HCT116 (cell line): ENCODE results near the gene RTL10. TPM values are rescaled to one million over a fixed set of nuclear protein-coding genes. Genes with fewer than 3 reads are reported as not detected.

ENCODE experiments used
- ATAC-seq: fragments of 200-7000 bp; cut with Tn5 transposase; 2 replicates; pipeline ENCODE4 v1.9.1; 2020; ENCODE audit warnings: mild to moderate bottlenecking, moderate library complexity
- BruUV-seq: library from RNA; stranded (reverse); fragments of 400-500 nt; replicated peaks from 2 replicates; lab custom pipeline; 2021; lab: Mats Ljungman, UMichigan
- CTCF ChIA-PET: fragments of 300-600 bp; sonication (Branson Sonifier 250); formaldehyde crosslinking; loops from one replicate; lab custom pipeline; 2021; ENCODE audit warnings: antibody characterized with exemption; lab: Charles Lee
- POLR2A ChIA-PET: fragments of 300-600, 350-600 bp; sonication (Branson Sonifier 250); formaldehyde crosslinking; loops from one replicate; lab custom pipeline; 2021; ENCODE audit warnings: antibody characterized with exemption; lab: Charles Lee
- RAD21 ChIA-PET, 2 experiments: fragments of 300-600 bp; sonication (Branson Sonifier 250); formaldehyde crosslinking; loops; one replicate each; lab custom pipeline; 2023; ENCODE audit warnings: low total read pairs in 2 of 2; ENCODE audit not compliant: uncharacterized antibody in 2 of 2, unreplicated experiment in 2 of 2, low non-redundant PET in 1 of 2; lab: Charles Lee
- DNase-seq: peaks from one replicate; pipeline ENCODE4 v3.0.0-alpha.2; 2010; ENCODE audit warnings: low read depth, low spot score
- H2AFZ ChIP-seq: fragments of 200-600 bp; shearing (Covaris generic), sonication (generic); 2 replicates; pipeline ENCODE4 v1.6.1; 2017; ENCODE audit warnings: low read depth, mixed run types, mixed read lengths, antibody characterized with exemption, low read length; ENCODE audit not compliant: poor library complexity, severe bottlenecking
- H3K27ac ChIP-seq: 2 replicates; pipeline ENCODE4 v1.5.1; 2012; ENCODE audit warnings: low read depth, low read length
- H3K27me3 ChIP-seq: fragments of 200-600 bp; sonication (generic); 2 replicates; pipeline ENCODE4 v1.6.1; 2016; ENCODE audit warnings: mixed run types, low read length, mixed read lengths; ENCODE audit not compliant: insufficient read depth
- H3K36me3 ChIP-seq, 2 experiments: fragments of 200-500 bp in 1 of 2; fragments of 200-600 bp in 1 of 2; sonication (Bioruptor generic) in 1 of 2; sonication (generic) in 1 of 2; 2 replicates each; pipeline versions ENCODE4 v1.5.1 to v1.6.1; 2014 to 2016; ENCODE audit warnings: low read length in 2 of 2, inconsistent platforms in 1 of 2, mixed read lengths in 1 of 2, mixed run types in 1 of 2; ENCODE audit not compliant: insufficient read depth in 2 of 2, control insufficient read depth in 1 of 2
- H3K4me1 ChIP-seq, 2 experiments: fragments of 200-600 bp in 1 of 2; sonication (generic) in 1 of 2; 2 replicates each; pipeline versions ENCODE4 v1.5.1 to v1.6.1; 2012 to 2017; ENCODE audit warnings: low read length in 2 of 2, inconsistent platforms in 1 of 2, mild to moderate bottlenecking in 1 of 2, mixed read lengths in 1 of 2, mixed run types in 1 of 2, moderate library complexity in 1 of 2; ENCODE audit not compliant: insufficient read depth in 2 of 2, control insufficient read depth in 1 of 2
- H3K4me2 ChIP-seq: fragments of 200-600 bp; sonication (generic); 2 replicates; pipeline ENCODE4 v1.6.1; 2017; ENCODE audit warnings: mixed run types, low read length, mixed read lengths
- H3K4me3 ChIP-seq, 2 experiments: fragments of 200-600 bp in 1 of 2; sonication (generic) in 1 of 2; replicated peaks in 1 of 2; 2 replicates each; pipeline ENCODE4 v1.5.1; 2011 to 2016; ENCODE audit warnings: low read length in 2 of 2, control low read depth in 1 of 2, low read depth in 1 of 2, mild to moderate bottlenecking in 1 of 2, mixed read lengths in 1 of 2, mixed run types in 1 of 2
- H3K79me2 ChIP-seq: fragments of 200-600 bp; sonication (generic); 2 replicates; pipeline ENCODE4 v1.6.1; 2017; ENCODE audit warnings: mild to moderate bottlenecking, mixed run types, low read length, moderate library complexity, mixed read lengths; ENCODE audit not compliant: insufficient read depth
- H3K9ac ChIP-seq: fragments of 200-600 bp; sonication (generic); 2 replicates; pipeline ENCODE4 v1.6.1; 2016; ENCODE audit warnings: low read length, mixed read lengths
- H3K9me2 ChIP-seq: fragments of 200-600 bp; sonication (generic), shearing (Covaris generic); 2 replicates; pipeline ENCODE4 v1.6.1; 2017; ENCODE audit warnings: mixed run types, mild to moderate bottlenecking, moderate library complexity; ENCODE audit not compliant: insufficient read depth
- H3K9me3 ChIP-seq, 2 experiments: fragments of 200-500 bp in 1 of 2; fragments of 200-600 bp in 1 of 2; sonication (Bioruptor generic) in 1 of 2; sonication (generic) in 1 of 2; 2 replicates each; pipeline ENCODE4 v1.6.1; 2014 to 2017; ENCODE audit warnings: low read length in 2 of 2, mixed read lengths in 2 of 2, inconsistent platforms in 1 of 2, low read depth in 1 of 2, mild to moderate bottlenecking in 1 of 2, mixed run types in 1 of 2, moderate library complexity in 1 of 2; ENCODE audit not compliant: control insufficient read depth in 1 of 2, insufficient read depth in 1 of 2
- H4K20me1 ChIP-seq: fragments of 200-600 bp; sonication (generic), shearing (Covaris generic); 2 replicates; pipeline ENCODE4 v1.6.1; 2017; ENCODE audit warnings: mixed run types, mild to moderate bottlenecking, moderate library complexity; ENCODE audit not compliant: insufficient read depth
- CBX3 ChIP-seq: IDR thresholded peaks from 2 replicates; pipeline ENCODE4 v1.6.1; 2012; ENCODE audit warnings: low read depth
- EZH2 ChIP-seq: fragments of 200-600 bp; sonication (generic); IDR thresholded peaks from 2 replicates; pipeline ENCODE4 v1.6.1; 2017; ENCODE audit warnings: antibody characterized with exemption, mixed run types
- FOSL1 ChIP-seq: IDR thresholded peaks from 2 replicates; pipeline ENCODE4 v1.6.1; 2012; ENCODE audit warnings: low read depth
- JUND ChIP-seq: IDR thresholded peaks from 2 replicates; pipeline ENCODE4 v1.6.1; 2012
- POLR2A ChIP-seq: IDR thresholded peaks from 2 replicates; pipeline ENCODE4 v1.7.0; 2011; ENCODE audit warnings: borderline replicate concordance; ENCODE audit not compliant: insufficient read depth, insufficient read length; ENCODE audit errors: extremely low read depth
- POLR2AphosphoS5 ChIP-seq: IDR thresholded peaks from 2 replicates; pipeline ENCODE4 v1.6.1; 2011; ENCODE audit warnings: mild to moderate bottlenecking, low read depth, low read length, moderate library complexity
- SIN3A ChIP-seq: IDR thresholded peaks from 2 replicates; pipeline ENCODE4 v1.6.1; 2012; ENCODE audit warnings: low read depth
- SP1 ChIP-seq: IDR thresholded peaks from 2 replicates; pipeline ENCODE4 v1.6.1; 2012; ENCODE audit warnings: low read depth
- SRF ChIP-seq: IDR thresholded peaks from 2 replicates; pipeline ENCODE4 v1.6.1; 2012; ENCODE audit warnings: low read depth
- TCF7L2 ChIP-seq: IDR thresholded peaks from 2 replicates; pipeline ENCODE4 v1.7.0; 2011; ENCODE audit warnings: borderline replicate concordance, inconsistent platforms; ENCODE audit not compliant: insufficient read depth, insufficient read length; ENCODE audit errors: extremely low read depth
- YY1 ChIP-seq: IDR thresholded peaks from 2 replicates; pipeline ENCODE4 v1.6.1; 2011; ENCODE audit warnings: low read length, low read depth, moderate library complexity, mild to moderate bottlenecking; ENCODE audit not compliant: insufficient replicate concordance; ENCODE audit errors: extremely low read depth
- ZFX ChIP-seq: fragments of 450-650 bp; IDR thresholded peaks from 2 replicates; pipeline ENCODE4 v1.6.1; 2017
- intact Hi-C: fragments of 100-400 bp; cut with micrococcal nuclease; formaldehyde crosslinking; loops from 2 replicates; pipeline ENCODE4 v1.10.0; 2022
- total RNA-seq: library from RNA; stranded (reverse); gene quantifications from one replicate; pipeline ENCODE4 v1.2.1, GENCODE V29; 2021; ENCODE audit not compliant: unreplicated experiment
- TF ChIP-seq, protein P1 (sequence below): IDR thresholded peaks from 2 replicates; pipeline ENCODE4 v1.6.1; 2012
- TF ChIP-seq, protein P2 (sequence below): IDR thresholded peaks from 2 replicates; pipeline ENCODE4 v1.6.1; 2011; ENCODE audit warnings: mild to moderate bottlenecking, low read length, moderate library complexity; ENCODE audit not compliant: insufficient replicate concordance; ENCODE audit errors: extremely low read depth

RTL10 gene
- total RNA-seq, 1 experiment from 2014 or later: 24.6 TPM

DNA sequence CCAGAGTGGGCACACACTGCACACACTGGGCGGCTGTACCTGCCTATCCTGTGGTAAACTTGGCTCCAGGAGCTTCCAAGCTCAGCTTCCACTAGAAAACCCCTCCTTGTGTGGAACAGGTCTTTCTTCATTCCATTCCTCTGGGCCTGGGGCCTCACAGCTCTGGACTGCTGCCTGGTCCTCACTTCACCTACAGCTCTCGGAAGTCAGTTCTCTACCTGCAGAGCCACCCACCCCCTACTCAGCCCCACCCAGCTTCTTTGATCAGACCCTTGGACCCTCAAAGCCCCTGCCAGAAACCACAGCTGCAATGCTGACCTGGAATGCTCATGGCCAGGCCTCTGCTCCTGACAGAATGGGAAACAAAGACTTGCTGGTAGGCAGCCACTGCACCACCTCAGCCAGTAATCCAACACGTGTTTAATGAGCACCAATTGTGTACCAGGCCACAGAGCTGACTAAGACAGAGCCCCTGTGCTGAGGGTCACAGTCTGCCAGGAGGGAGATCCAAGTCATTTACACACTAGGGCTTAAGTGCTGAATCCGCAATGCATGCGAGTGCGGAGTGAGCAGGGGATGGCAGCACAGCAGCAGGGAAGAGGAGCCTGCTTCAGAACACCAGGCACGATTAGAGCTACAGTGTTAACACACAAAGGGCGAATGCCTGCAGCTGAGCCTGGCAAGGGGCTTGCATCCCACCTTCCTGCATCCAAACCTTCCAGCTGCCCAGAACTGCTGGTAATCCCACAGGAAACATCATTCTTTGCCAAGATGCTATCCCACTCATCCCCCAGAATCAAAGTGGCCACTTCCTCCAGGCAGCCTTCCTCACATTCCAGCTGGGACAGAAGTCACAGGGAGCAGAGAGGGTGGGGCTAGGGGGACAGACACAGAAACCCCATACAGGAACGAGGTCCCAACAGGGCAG lies 4.6 kb downstream of the RTL10 start (continued):
- TF ChIP-seq POLR2AphosphoS5 (no peak; the same call in 1 of the 2 replicates), ZFX (no peak)

DNA sequence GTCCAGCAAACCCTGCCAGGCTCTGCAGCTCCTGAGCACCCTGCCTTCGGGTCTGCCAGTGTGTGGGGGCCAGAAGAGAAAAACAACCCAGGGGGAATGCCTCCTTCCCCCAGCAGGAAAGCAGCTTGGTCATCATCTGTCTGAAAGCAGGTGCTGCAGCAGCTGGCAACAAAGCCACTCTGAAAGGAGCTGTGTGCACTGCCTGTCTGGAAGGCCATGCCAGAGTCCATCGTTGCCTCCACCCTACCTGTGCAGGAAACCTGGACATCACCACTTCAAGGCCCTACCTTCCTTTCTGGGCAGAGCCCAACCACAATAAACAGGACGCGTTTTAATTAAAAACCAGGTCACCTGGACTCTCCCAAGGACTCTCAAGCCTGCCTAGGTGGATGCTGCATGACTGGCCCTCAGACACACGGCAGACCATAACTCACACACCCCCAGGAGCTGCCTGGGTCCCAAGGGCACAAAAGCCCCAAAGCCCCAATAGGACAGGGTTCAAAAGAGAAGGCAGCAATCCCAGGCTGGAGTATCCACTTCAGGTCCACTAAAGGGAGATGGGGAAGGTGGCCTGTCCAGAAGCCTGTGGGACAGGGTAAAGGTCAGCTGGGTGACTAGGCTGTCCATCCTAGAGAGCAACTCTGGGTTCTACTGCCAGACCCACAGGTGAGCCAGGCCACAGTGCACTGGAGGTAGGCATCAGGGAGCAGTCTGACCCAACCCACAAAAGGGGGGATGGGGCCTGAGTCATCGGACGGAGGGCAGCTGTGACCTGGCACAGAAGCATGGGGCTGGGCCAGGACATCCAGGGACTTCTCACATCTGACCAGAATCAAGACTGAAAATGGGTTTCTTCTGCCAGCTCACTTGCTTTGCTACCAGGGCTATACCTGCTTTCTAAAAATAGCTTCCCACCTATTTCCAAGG lies 6.1 kb downstream of the RTL10 start:
- H3K4me2 ChIP-seq: peak overlapping the region; percentile 72
- H3K9ac ChIP-seq: peak overlapping the region; percentile 45
- H3K27ac ChIP-seq: peak overlapping the region; percentile 78
- H3K9me2 ChIP-seq: no peaks in the 10 kb centered on the region
- peak; percentile 74 for ATAC-seq
- peak; percentile 32 for DNase-seq
- H2AFZ ChIP-seq: no peak overlapping the region
- ChIA-PET CTCF (no interaction called here), POLR2A (no interaction called here), RAD21 (interaction anchor here in 1 of 2 experiments (0.8 kb wide), 1 partner anchor 118 kb away, joined by 3 read pairs; no protein-coding TSS in a partner anchor)
- intact Hi-C loops: no loop called here
- peak; percentile 65 for TF ChIP-seq SP1
- TF ChIP-seq ZFX: no peak
- TF ChIP-seq, protein P1, sequence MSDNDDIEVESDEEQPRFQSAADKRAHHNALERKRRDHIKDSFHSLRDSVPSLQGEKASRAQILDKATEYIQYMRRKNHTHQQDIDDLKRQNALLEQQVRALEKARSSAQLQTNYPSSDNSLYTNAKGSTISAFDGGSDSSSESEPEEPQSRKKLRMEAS: peak; percentile 56
- TF ChIP-seq CBX3: no peak; the same call in 1 of the 2 replicates
- TF ChIP-seq, protein P2, sequence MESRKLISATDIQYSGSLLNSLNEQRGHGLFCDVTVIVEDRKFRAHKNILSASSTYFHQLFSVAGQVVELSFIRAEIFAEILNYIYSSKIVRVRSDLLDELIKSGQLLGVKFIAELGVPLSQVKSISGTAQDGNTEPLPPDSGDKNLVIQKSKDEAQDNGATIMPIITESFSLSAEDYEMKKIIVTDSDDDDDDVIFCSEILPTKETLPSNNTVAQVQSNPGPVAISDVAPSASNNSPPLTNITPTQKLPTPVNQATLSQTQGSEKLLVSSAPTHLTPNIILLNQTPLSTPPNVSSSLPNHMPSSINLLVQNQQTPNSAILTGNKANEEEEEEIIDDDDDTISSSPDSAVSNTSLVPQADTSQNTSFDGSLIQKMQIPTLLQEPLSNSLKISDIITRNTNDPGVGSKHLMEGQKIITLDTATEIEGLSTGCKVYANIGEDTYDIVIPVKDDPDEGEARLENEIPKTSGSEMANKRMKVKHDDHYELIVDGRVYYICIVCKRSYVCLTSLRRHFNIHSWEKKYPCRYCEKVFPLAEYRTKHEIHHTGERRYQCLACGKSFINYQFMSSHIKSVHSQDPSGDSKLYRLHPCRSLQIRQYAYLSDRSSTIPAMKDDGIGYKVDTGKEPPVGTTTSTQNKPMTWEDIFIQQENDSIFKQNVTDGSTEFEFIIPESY: no peak
- no peak for TF ChIP-seq POLR2A
- TF ChIP-seq FOSL1: peak; percentile 68; the same call in 1 of the 2 replicates
- peak; percentile 65 for TF ChIP-seq POLR2AphosphoS5
- peak; percentile 76 for TF ChIP-seq JUND
- no peak for TF ChIP-seq TCF7L2
- no peak for TF ChIP-seq YY1
- TF ChIP-seq EZH2: no peak
- TF ChIP-seq SIN3A: peak; percentile 47; the same call in 1 of the 2 replicates
- TF ChIP-seq SRF: 0 out of 2 replicates have a peak, but pooled peaks have one; percentile 28
- H3K4me1 ChIP-seq: peaks cover 54 to 56% of the 10 kb centered on the region in 2 experiments
- H3K36me3 ChIP-seq: peaks cover 14 to 24% of the 10 kb centered on the region in 2 experiments; a peak in 3 of 4 replicates
- no peaks in the 10 kb centered on the region for H3K27me3 ChIP-seq
- peaks cover 58% of the 10 kb centered on the region for H3K79me2 ChIP-seq
- peak overlapping the region in 1 of 2 experiments; percentile 28; a peak in 2 of 4 replicates for H3K4me3 ChIP-seq
- H4K20me1 ChIP-seq: peaks cover 3% of the 10 kb centered on the region; the same call in 1 of the 2 replicates
- peaks cover 0 to 4% of the 10 kb centered on the region in 2 experiments; a peak in 1 of 4 replicates for H3K9me3 ChIP-seq
- no TSS peak for BruUV-seq
